PC-9 (cell line): ENCODE measurements around the gene SEMA6B. TPM values are rescaled to one million over a fixed set of nuclear protein-coding genes. Genes with fewer than 3 reads are reported as not detected.

Experiments
- BruUV-seq: library from RNA; stranded (reverse); fragments of 400-500 nt; replicated peaks from 2 replicates; lab custom pipeline; 2021; lab: Mats Ljungman, UMichigan
- CTCF ChIA-PET: fragments of 300-600 bp; sonication (Branson Sonifier 250); formaldehyde crosslinking; loops from one replicate; lab custom pipeline; 2022; ENCODE audit warnings: antibody characterized with exemption; lab: Charles Lee
- POLR2A ChIA-PET: fragments of 300-600 bp; sonication (Branson Sonifier 250); formaldehyde crosslinking; loops from one replicate; lab custom pipeline; 2022; ENCODE audit warnings: antibody characterized with exemption; ENCODE audit not compliant: unreplicated experiment; lab: Charles Lee
- DNase-seq, 2 experiments: peaks; one replicate each; pipeline versions ENCODE4 v3.0.0 to v3.0.0-alpha.2; 2015 to 2022; ENCODE audit warnings: mixed read lengths in 1 of 2
- H2AFZ ChIP-seq: fragments of 200-600 bp; sonication (generic); 2 replicates; pipeline ENCODE4 v1.8.1; 2017; ENCODE audit warnings: antibody characterized with exemption
- H3F3A ChIP-seq: fragments of 200-600 bp; sonication (generic); 2 replicates; pipeline ENCODE4 v1.8.1; 2017; ENCODE audit warnings: antibody characterized with exemption, mild to moderate bottlenecking, low read depth; ENCODE audit not compliant: insufficient read depth
- H3K27ac ChIP-seq: fragments of 200-600 bp; sonication (generic); 2 replicates; pipeline ENCODE4 v1.6.1; 2016; ENCODE audit warnings: mixed run types
- H3K27me3 ChIP-seq: fragments of 200-600 bp; sonication (generic); 2 replicates; pipeline ENCODE4 v1.6.1; 2016; ENCODE audit warnings: low read depth, mixed run types; ENCODE audit not compliant: insufficient read depth
- H3K36me3 ChIP-seq: fragments of 200-600 bp; sonication (generic); 2 replicates; pipeline ENCODE4 v1.6.1; 2016; ENCODE audit warnings: low read depth, mixed run types
- H3K4me1 ChIP-seq: fragments of 200-600 bp; sonication (generic); replicated peaks from 2 replicates; pipeline ENCODE4 v1.6.1; 2016; ENCODE audit warnings: mixed run types; ENCODE audit not compliant: insufficient read depth
- H3K4me2 ChIP-seq: fragments of 200-600 bp; sonication (generic); 2 replicates; pipeline ENCODE4 v1.6.1; 2017; ENCODE audit warnings: mixed run types
- H3K4me3 ChIP-seq: fragments of 200-600 bp; sonication (generic); 2 replicates; pipeline ENCODE4 v1.6.1; 2016; ENCODE audit warnings: mixed run types
- H3K79me2 ChIP-seq: fragments of 200-600 bp; sonication (generic); 2 replicates; pipeline ENCODE4 v1.6.1; 2017; ENCODE audit warnings: low read depth, mixed run types
- H3K9me2 ChIP-seq: fragments of 200-600 bp; sonication (generic); 2 replicates; pipeline ENCODE4 v1.8.1; 2017; ENCODE audit warnings: mild to moderate bottlenecking; ENCODE audit not compliant: insufficient read depth
- H3K9me3 ChIP-seq: fragments of 200-600 bp; sonication (generic); 2 replicates; pipeline ENCODE4 v1.8.1; 2016; ENCODE audit warnings: low read depth; ENCODE audit not compliant: insufficient read depth
- H4K20me1 ChIP-seq: fragments of 200-600 bp; sonication (generic); 2 replicates; pipeline ENCODE4 v1.8.1; 2017; ENCODE audit not compliant: insufficient read depth
- EZH2 ChIP-seq: fragments of 200-600 bp; sonication (generic); IDR thresholded peaks from 2 replicates; pipeline ENCODE4 v1.8.0; 2017; ENCODE audit warnings: antibody characterized with exemption, low read depth
- intact Hi-C: fragments of 100-400 bp; cut with micrococcal nuclease; formaldehyde crosslinking; loops from one replicate; pipeline ENCODE4 v1.10.0; 2022; ENCODE audit not compliant: unreplicated experiment
- total RNA-seq: library from RNA; stranded (reverse); gene quantifications from 2 replicates; pipeline ENCODE4 v1.2.3, GENCODE V29; 2021
- TF ChIP-seq, protein P1 (sequence below): fragments of 200-600 bp; sonication (generic); conservative IDR thresholded peaks from 2 replicates; pipeline ENCODE4 v1.6.1; 2017; ENCODE audit warnings: mixed run types, antibody characterized with exemption, mild to moderate bottlenecking, moderate library complexity

The SEMA6B gene
- total RNA-seq, 1 experiment from 2014 or later, result 3.3 TPM

DNA sequence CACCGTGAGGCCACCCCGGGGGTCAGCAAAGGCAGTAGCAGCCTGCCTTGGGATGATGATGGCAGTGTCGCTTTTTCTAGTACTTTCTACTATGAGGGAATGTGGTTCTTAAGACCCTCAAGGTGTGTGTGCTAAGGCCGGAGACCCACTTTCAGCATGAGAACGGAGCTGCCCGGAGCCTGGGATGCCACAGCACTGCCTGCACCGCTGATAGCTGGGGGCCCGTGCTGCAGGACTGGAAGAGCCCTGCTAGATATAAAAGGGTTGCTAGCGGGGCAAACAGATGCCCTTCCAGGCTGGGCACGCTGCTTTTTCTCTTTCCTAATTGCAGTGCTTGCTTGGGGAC, 55.7 kb downstream of the SEMA6B start:
- TF ChIP-seq, protein P1, sequence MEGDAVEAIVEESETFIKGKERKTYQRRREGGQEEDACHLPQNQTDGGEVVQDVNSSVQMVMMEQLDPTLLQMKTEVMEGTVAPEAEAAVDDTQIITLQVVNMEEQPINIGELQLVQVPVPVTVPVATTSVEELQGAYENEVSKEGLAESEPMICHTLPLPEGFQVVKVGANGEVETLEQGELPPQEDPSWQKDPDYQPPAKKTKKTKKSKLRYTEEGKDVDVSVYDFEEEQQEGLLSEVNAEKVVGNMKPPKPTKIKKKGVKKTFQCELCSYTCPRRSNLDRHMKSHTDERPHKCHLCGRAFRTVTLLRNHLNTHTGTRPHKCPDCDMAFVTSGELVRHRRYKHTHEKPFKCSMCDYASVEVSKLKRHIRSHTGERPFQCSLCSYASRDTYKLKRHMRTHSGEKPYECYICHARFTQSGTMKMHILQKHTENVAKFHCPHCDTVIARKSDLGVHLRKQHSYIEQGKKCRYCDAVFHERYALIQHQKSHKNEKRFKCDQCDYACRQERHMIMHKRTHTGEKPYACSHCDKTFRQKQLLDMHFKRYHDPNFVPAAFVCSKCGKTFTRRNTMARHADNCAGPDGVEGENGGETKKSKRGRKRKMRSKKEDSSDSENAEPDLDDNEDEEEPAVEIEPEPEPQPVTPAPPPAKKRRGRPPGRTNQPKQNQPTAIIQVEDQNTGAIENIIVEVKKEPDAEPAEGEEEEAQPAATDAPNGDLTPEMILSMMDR, result no peak
- TF ChIP-seq EZH2, result no peak
- H3K27ac ChIP-seq, result no peak overlapping the region
- H3K27me3 ChIP-seq, result no peaks in the 10 kb centered on the region
- H4K20me1 ChIP-seq, result no peaks in the 10 kb centered on the region
- CTCF ChIA-PET, result interaction anchor here (0.6 kb wide), 1 partner anchor 117 kb away, joined by 6 read pairs; no protein-coding TSS in a partner anchor
- H3K9me3 ChIP-seq, result no peaks in the 10 kb centered on the region
- H3K4me2 ChIP-seq, result no peak overlapping the region
- intact Hi-C loops, result no loop called here
- no peaks in the 10 kb centered on the region for H3K36me3 ChIP-seq
- no peak for DNase-seq
- H3F3A ChIP-seq, result no peaks in the 10 kb centered on the region
- POLR2A ChIA-PET, result no interaction called here
- H2AFZ ChIP-seq, result no peak overlapping the region
- H3K4me1 ChIP-seq, result no peaks in the 10 kb centered on the region
- H3K79me2 ChIP-seq, result no peaks in the 10 kb centered on the region
- no peaks in the 10 kb centered on the region for H3K9me2 ChIP-seq
- H3K4me3 ChIP-seq, result no peak overlapping the region
- BruUV-seq, result no TSS peak

DNA sequence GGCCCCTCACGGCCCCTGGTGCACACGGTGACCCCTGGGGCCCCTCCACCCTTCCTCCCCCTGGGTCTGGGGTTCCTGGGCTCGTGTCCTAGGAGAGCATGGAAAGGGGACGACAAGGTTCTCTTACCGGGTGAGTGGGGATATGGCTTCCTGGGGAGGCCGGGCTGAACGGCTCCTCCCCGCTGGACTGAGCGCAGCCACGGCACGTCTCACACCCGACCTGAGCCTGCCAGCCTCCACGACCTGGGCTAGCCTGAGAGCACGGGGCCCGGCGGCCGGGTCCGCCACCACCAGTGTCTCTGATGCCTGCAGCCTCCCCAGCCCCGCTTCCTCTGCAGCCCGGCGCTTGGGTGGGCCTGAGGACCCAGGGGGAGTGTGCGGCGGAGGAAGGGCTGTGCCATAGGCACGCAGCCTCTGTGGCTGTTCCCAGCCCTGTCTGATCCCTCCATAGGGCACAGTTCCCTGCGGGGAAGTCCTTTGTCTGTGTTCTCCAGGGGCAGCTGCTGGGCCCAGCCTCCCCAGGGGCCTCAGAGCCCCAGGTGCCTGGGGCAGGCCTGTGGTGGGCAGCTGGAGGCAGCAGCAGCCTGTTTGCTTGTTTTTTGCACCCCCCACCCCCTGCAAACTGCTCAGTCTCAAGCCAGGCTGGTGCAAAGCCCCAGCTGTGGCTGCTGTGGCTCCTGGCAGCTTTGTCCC, 56.2 kb downstream of the SEMA6B start:
- Histone ChIP-seq H3K27me3 (no peaks in the 10 kb centered on the region), H3K4me2 (no peak overlapping the region), H3K36me3 (no peaks in the 10 kb centered on the region), H3K9me3 (no peaks in the 10 kb centered on the region), H3K27ac (no peak overlapping the region), H3K9me2 (no peaks in the 10 kb centered on the region), H4K20me1 (no peaks in the 10 kb centered on the region), H3F3A (no peaks in the 10 kb centered on the region), H2AFZ (no peak overlapping the region), H3K79me2 (no peaks in the 10 kb centered on the region), H3K4me3 (no peak overlapping the region), H3K4me1 (no peaks in the 10 kb centered on the region)
- BruUV-seq, result no TSS peak
- intact Hi-C loops, result no loop called here
- TF ChIP-seq EZH2, result no peak
- TF ChIP-seq, protein P1, result no peak
- POLR2A ChIA-PET, result no interaction called here
- CTCF ChIA-PET, result no interaction called here
- no peak for DNase-seq

DNA sequence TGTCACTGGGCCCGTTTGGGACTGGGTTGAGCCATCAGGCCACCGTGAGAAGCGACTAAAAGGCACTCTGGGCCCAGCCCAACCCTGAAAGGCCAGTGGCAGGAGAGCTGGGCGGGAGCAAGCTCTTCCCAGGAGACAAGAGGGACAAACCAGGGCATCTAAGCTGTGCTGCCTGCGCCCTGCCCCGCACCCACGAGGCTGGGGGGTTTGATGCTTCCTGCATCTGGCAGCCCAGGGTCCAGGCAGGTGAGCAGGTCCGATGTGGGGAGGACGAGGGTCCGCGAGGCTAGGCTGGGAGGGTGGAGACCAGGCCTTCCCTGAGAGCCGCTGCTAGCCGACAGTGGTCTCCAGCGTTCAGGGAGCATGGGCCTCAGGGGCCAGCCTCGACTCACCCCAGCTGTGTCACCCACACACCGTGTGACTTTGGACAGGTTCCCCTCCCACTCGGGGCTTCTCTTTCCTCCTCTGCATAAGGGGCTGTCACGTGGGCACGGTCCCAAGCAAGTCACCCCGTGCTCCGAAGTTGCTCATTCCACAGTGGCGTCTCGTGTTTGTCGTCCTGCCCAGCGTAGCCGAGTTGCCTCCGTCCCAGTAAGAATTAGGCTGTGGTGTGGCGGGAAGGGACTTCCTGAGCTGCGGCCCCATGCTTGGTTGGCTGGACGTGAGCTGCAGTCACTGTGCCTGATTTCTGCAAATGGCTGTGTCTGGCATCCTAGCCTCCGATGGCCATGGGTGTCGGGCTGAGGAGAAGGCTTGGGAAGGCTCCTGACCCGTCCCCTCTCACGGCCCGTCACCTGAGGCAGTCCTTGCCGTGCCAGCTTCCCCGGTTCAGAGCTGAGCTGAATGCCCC, 57.0 kb downstream of the SEMA6B start:
- Histone ChIP-seq H3F3A (no peaks in the 10 kb centered on the region), H2AFZ (no peak overlapping the region), H3K9me3 (no peaks in the 10 kb centered on the region), H3K9me2 (no peaks in the 10 kb centered on the region), H3K4me3 (no peak overlapping the region), H3K27me3 (no peaks in the 10 kb centered on the region), H3K4me2 (no peak overlapping the region), H3K4me1 (no peaks in the 10 kb centered on the region), H3K36me3 (no peaks in the 10 kb centered on the region), H4K20me1 (no peaks in the 10 kb centered on the region), H3K79me2 (no peaks in the 10 kb centered on the region), H3K27ac (no peak overlapping the region)
- ChIA-PET CTCF (no interaction called here), POLR2A (no interaction called here)
- intact Hi-C loops, result no loop called here
- no peak for DNase-seq
- TF ChIP-seq EZH2, result no peak
- TF ChIP-seq, protein P1, result no peak
- no TSS peak for BruUV-seq
